ENCODE data around the gene PDCD11.

DNA sequence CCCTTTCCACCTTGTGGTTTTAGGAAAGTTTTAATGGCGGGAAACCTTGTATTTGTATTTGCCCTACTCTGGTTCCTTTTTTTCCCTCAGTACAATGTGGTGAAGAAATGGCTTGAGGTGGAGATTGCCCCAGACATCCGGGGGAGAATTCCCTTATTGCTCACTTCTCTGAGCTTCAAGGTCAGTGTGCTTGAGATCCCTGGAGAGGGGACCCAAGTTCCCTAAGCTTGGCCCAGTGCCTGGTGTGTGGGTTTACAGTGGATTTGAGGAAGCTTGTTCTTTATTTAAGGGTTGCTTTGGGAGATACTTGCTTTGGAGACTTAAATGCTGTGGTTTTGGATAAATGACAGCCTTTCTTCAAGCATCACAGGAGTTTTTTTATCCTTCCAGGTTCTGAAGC lies 37.4 kb downstream of the PDCD11 start:
- TF ChIP-seq, protein P1, sequence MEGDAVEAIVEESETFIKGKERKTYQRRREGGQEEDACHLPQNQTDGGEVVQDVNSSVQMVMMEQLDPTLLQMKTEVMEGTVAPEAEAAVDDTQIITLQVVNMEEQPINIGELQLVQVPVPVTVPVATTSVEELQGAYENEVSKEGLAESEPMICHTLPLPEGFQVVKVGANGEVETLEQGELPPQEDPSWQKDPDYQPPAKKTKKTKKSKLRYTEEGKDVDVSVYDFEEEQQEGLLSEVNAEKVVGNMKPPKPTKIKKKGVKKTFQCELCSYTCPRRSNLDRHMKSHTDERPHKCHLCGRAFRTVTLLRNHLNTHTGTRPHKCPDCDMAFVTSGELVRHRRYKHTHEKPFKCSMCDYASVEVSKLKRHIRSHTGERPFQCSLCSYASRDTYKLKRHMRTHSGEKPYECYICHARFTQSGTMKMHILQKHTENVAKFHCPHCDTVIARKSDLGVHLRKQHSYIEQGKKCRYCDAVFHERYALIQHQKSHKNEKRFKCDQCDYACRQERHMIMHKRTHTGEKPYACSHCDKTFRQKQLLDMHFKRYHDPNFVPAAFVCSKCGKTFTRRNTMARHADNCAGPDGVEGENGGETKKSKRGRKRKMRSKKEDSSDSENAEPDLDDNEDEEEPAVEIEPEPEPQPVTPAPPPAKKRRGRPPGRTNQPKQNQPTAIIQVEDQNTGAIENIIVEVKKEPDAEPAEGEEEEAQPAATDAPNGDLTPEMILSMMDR (IDR thresholded peaks at IDR 0.05): no peak
- TF ChIP-seq POLR2A (IDR thresholded peaks at IDR 0.05; ENCODE audit: low read depth): no peak
- TF ChIP-seq EP300 (IDR thresholded peaks at IDR 0.05): no peak

Data from esophagus muscularis mucosa (tissue), 4 donors.